ENCODE results near the gene PRAME.

PRAME gene

GRCh38 chr22:22506736-22507135, 52.3 kb downstream of the PRAME start:
- no peak for ATAC-seq (replicated peaks; ENCODE audit: extremely low read depth, poor library complexity, severe bottlenecking)
- H3K9me3 Mint-ChIP-seq = no peaks in the 10 kb centered on the region
- peak overlapping the region; percentile 3 for H3K4me3 Mint-ChIP-seq
- H3K36me3 Mint-ChIP-seq (ENCODE audit: insufficient read depth) = peaks cover 7% of the 10 kb centered on the region
- DNase-seq (ENCODE audit: low spot score in 2 of 2) = no peak
- peaks cover 10% of the 10 kb centered on the region for H3K4me1 Mint-ChIP-seq
- no peaks in the 10 kb centered on the region for H3K27me3 Mint-ChIP-seq
- H3K27ac Mint-ChIP-seq (ENCODE audit: low read depth) = no peak overlapping the region

DNA sequence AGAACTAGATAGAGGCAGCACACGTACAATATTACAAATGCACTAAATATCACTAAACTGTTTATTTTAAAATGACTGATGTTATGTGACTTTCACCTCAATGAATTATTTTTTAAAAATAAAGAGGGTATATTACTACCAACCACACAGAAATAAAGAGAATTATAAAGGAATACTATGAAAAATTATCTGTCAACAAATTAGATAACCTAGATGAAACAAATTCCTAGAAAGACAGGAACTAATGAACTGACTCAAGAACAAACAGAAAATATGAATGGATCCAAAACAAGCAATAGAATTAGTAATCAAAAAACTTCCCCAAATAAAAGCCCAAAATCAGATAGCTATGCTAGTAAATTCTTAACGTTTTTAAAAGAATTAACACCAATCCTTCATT, 60.8 kb downstream of the PRAME start:
- H3K4me1 Mint-ChIP-seq = peaks cover 9% of the 10 kb centered on the region
- ATAC-seq (replicated peaks; ENCODE audit: extremely low read depth, poor library complexity, severe bottlenecking) (no peak), DNase-seq (ENCODE audit: low spot score in 2 of 2) (no peak)
- H3K9me3 Mint-ChIP-seq = no peaks in the 10 kb centered on the region
- H3K27me3 Mint-ChIP-seq = no peaks in the 10 kb centered on the region
- H3K4me3 Mint-ChIP-seq = no peak overlapping the region
- H3K36me3 Mint-ChIP-seq (ENCODE audit: insufficient read depth) = peaks cover 10% of the 10 kb centered on the region
- H3K27ac Mint-ChIP-seq (ENCODE audit: low read depth) = no peak overlapping the region

Data from central memory CD8-positive, alpha-beta T cell (primary cell).